Measurements from ENCODE around the gene GNG10.
A peak's percentile ranks its signal among the peaks of the same experiment; 100 is the strongest.

Gene GNG10

GRCh38 chr9:111658943-111659342, 2.5 kb upstream of the GNG10 start:
- no peaks in the 10 kb centered on the region for H3K27me3 ChIP-seq (ENCODE audit: low read length)
- no peaks in the 10 kb centered on the region for H3F3A ChIP-seq (ENCODE audit: insufficient read depth)
- H3K9ac ChIP-seq (ENCODE audit: low read length) = no peak overlapping the region
- H3K27ac ChIP-seq (ENCODE audit: low read depth, low read length) = no peak overlapping the region
- H3K4me2 ChIP-seq (ENCODE audit: low read depth, low read length, poor library complexity, severe bottlenecking) = no peak overlapping the region
- H4K20me1 ChIP-seq (ENCODE audit: low read depth, low read length) = no peaks in the 10 kb centered on the region
- no peak overlapping the region for H2AFZ ChIP-seq (ENCODE audit: low read depth, low read length, severe bottlenecking)
- H3K4me3 ChIP-seq (ENCODE audit: insufficient read depth, low read length, poor library complexity, severe bottlenecking) = no peak overlapping the region
- H3K9me2 ChIP-seq (replicated peaks; ENCODE audit: insufficient read depth, low read length) = no peaks in the 10 kb centered on the region
- H3K79me2 ChIP-seq (ENCODE audit: insufficient read depth, low read length) = no peaks in the 10 kb centered on the region
- H3K9me3 ChIP-seq (ENCODE audit: insufficient read depth, low read length) = no peaks in the 10 kb centered on the region
- no peaks in the 10 kb centered on the region for H3K36me3 ChIP-seq (ENCODE audit: low read length)
- TF ChIP-seq EZH2phosphoT487 (conservative IDR thresholded peaks at IDR 0.05; ENCODE audit: low read length) = no peak
- TF ChIP-seq, protein P1, sequence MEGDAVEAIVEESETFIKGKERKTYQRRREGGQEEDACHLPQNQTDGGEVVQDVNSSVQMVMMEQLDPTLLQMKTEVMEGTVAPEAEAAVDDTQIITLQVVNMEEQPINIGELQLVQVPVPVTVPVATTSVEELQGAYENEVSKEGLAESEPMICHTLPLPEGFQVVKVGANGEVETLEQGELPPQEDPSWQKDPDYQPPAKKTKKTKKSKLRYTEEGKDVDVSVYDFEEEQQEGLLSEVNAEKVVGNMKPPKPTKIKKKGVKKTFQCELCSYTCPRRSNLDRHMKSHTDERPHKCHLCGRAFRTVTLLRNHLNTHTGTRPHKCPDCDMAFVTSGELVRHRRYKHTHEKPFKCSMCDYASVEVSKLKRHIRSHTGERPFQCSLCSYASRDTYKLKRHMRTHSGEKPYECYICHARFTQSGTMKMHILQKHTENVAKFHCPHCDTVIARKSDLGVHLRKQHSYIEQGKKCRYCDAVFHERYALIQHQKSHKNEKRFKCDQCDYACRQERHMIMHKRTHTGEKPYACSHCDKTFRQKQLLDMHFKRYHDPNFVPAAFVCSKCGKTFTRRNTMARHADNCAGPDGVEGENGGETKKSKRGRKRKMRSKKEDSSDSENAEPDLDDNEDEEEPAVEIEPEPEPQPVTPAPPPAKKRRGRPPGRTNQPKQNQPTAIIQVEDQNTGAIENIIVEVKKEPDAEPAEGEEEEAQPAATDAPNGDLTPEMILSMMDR (IDR thresholded peaks at IDR 0.05; ENCODE audit: insufficient read depth, low read length, poor library complexity, severe bottlenecking) = no peak

DNA sequence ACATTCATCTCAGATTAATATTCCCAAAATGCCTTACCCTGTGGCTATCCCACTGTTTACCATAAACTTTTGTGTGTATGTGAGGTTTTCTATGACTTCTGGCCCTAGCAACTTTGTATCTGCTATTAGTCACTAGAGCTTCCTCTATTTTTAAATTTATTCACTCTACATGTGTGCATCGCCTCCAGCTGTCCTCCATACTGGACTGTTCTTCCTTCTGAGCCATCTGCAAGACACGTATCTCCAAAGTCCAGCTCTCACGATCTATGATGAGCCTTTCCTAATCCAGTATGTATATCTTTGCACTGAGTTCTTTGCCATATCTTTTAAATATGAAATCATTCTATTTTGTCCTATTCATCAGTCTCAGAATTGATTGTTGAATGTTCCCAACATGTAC, 1.7 kb upstream of the GNG10 start:
- Histone ChIP-seq H3K36me3 (ENCODE audit: low read length) (no peaks in the 10 kb centered on the region), H3K9me3 (ENCODE audit: insufficient read depth, low read length) (no peaks in the 10 kb centered on the region), H2AFZ (ENCODE audit: low read depth, low read length, severe bottlenecking) (no peak overlapping the region), H3K27ac (ENCODE audit: low read depth, low read length) (no peak overlapping the region), H3K4me2 (ENCODE audit: low read depth, low read length, poor library complexity, severe bottlenecking) (no peak overlapping the region), H3K9ac (ENCODE audit: low read length) (no peak overlapping the region), H3K79me2 (ENCODE audit: insufficient read depth, low read length) (no peaks in the 10 kb centered on the region), H3K9me2 (replicated peaks; ENCODE audit: insufficient read depth, low read length) (no peaks in the 10 kb centered on the region), H4K20me1 (ENCODE audit: low read depth, low read length) (no peaks in the 10 kb centered on the region), H3K27me3 (ENCODE audit: low read length) (no peaks in the 10 kb centered on the region), H3F3A (ENCODE audit: insufficient read depth) (no peaks in the 10 kb centered on the region), H3K4me3 (ENCODE audit: insufficient read depth, low read length, poor library complexity, severe bottlenecking) (no peak overlapping the region)
- TF ChIP-seq, protein P1 (IDR thresholded peaks at IDR 0.05; ENCODE audit: insufficient read depth, low read length, poor library complexity, severe bottlenecking) = no peak
- TF ChIP-seq EZH2phosphoT487 (conservative IDR thresholded peaks at IDR 0.05; ENCODE audit: low read length) = no peak

DNA sequence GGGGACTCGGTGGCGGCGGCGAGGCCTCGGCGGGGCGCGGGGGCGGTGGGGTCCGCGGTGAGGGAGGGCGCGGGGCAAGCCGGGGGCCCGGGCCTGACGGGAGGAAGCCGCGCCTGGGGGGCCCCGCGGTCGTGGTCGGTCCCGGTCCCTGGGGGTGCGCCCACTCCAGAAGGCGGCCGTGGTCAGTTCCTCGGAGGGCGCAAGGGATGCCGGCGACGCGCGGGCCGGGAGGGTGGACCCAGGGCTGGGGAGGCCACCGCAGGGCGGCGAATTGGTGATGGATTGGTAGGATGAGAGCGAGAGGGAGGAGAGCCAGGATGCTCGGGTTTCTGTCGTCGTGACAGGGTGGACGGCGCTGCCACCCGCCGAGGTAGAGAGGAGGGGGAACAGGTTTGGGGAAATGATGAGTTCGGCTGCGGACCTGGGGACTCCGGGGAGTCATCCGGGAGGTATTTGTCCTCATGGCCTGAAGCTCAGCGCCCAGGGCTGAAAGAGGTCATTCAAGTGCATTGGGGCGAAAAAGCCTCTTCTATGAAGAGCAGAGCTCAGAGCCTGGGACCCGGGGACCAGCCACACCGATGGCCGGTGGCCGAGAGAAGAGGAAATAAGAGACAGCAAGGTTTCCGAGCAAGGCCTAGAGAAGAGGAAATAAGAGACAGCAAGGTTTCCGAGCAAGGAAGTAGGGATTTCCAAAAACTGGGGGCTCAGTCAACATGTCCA, 557 bp downstream of the GNG10 start:
- Histone ChIP-seq H3K79me2 (ENCODE audit: insufficient read depth, low read length) (no peaks in the 10 kb centered on the region), H3K27me3 (ENCODE audit: low read length) (no peaks in the 10 kb centered on the region), H4K20me1 (ENCODE audit: low read depth, low read length) (no peaks in the 10 kb centered on the region), H3K4me2 (ENCODE audit: low read depth, low read length, poor library complexity, severe bottlenecking) (peak overlapping the region; percentile 75), H3K36me3 (ENCODE audit: low read length) (no peaks in the 10 kb centered on the region), H3K27ac (ENCODE audit: low read depth, low read length) (no peak overlapping the region), H3K9ac (ENCODE audit: low read length) (peak overlapping the region; percentile 49), H3F3A (ENCODE audit: insufficient read depth) (no peaks in the 10 kb centered on the region), H3K9me2 (replicated peaks; ENCODE audit: insufficient read depth, low read length) (no peaks in the 10 kb centered on the region), H3K9me3 (ENCODE audit: insufficient read depth, low read length) (no peaks in the 10 kb centered on the region), H3K4me3 (ENCODE audit: insufficient read depth, low read length, poor library complexity, severe bottlenecking) (peak overlapping the region; percentile 84), H2AFZ (ENCODE audit: low read depth, low read length, severe bottlenecking) (peak overlapping the region; percentile 80)
- TF ChIP-seq EZH2phosphoT487 (conservative IDR thresholded peaks at IDR 0.05; ENCODE audit: low read length) = 0 out of 2 replicates have a peak, but pooled peaks have one; percentile 47
- TF ChIP-seq, protein P1 (IDR thresholded peaks at IDR 0.05; ENCODE audit: insufficient read depth, low read length, poor library complexity, severe bottlenecking) = no peak

All from SU-DHL-6 (cell line).